Activated naive CD4-positive, alpha-beta T cell (primary cell): ENCODE data around the gene DPYSL5.
"Not testable (repeated sequence)": the region's sequence is repeated elsewhere in the genome, so short reads cannot be mapped to it uniquely, and the experiment has no call there.

Source experiments
- DNase-seq, 4 experiments: peaks; one replicate each; lab custom pipeline; 2025; lab: John Stamatoyannopoulos, UW

DPYSL5 gene, protein sequence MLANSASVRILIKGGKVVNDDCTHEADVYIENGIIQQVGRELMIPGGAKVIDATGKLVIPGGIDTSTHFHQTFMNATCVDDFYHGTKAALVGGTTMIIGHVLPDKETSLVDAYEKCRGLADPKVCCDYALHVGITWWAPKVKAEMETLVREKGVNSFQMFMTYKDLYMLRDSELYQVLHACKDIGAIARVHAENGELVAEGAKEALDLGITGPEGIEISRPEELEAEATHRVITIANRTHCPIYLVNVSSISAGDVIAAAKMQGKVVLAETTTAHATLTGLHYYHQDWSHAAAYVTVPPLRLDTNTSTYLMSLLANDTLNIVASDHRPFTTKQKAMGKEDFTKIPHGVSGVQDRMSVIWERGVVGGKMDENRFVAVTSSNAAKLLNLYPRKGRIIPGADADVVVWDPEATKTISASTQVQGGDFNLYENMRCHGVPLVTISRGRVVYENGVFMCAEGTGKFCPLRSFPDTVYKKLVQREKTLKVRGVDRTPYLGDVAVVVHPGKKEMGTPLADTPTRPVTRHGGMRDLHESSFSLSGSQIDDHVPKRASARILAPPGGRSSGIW

DNA sequence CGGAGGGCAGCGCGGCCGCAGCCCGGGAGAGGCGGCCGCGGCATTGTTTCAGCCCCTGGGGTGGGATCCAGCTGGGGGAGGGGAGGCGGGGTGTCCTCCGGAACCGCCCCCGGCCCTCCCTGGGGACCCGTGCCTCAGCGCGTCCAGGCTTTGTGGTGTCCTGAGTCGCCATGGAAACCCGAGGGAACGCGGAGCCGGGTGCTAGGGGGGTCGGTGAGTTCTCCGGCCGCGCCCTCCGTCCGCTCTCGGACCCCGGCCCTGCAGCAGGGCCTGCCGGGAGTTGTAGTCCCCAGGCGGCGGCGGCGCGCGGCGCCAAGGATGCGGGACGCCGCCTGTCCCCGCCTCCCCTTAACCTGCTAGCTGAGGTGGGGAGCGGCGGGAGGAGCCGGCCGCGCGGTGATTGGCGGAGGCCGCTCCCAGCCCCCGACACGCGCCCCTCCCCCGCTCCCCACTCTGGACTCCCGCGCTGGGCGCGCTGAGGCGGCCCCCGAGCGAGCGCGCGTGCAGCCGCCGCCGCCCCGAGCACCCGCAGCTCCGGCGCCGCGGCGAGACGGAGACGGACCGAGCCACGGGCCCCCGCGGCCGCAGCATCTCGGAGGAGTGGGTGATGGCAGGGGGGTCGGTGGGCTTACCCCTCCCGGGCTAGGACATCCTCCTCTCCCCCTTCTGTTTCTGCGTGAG lies at the start of gene DPYSL5:
Gene DPYSL5, plus strand, starts transcription at position 478 of the 681 bp plus-strand sequence. CDS start 50,368 bp downstream, outside the sequence.
- DNase-seq, result no peak

DNA sequence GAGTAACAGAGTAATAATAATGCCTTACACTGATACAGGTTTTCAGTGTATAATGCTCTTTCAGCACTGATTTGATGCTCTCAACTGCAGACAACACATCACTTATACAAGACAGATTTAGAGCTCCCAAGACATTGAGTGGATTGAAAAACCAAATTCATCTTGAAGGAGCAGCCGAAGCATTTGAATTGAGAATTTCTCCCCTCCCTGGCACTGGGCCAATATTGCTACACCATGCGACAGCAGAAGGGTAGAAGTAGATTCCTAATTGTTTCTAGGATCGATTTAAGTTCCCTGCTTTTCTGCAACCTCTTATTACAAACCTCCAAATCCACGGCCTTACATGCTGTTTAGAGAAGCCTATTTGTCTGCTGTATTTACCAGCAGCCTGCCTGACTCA lies 46.6 kb upstream of the DPYSL5 start:
- no peak for DNase-seq

DNA sequence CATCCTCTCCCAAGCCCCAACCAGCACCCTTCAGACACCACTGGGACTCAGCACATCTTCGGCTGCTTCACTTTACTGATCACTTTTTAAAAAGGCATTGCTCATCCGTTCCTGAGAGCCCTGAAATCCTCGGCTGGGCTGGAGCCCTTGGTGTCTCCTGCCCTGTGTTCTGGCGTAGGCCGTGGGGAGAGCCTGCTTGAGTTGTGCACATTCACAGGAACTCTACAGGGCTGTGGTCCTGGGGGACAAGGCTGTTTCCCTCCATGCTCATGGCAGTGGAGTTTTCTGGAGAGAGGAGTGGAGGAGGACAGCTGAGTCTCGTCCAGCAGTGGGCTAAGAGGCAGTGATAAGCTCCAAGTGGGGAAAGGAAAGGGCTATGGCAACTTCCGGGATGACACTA lies 46.1 kb upstream of the DPYSL5 start:
- no peak for DNase-seq

DNA sequence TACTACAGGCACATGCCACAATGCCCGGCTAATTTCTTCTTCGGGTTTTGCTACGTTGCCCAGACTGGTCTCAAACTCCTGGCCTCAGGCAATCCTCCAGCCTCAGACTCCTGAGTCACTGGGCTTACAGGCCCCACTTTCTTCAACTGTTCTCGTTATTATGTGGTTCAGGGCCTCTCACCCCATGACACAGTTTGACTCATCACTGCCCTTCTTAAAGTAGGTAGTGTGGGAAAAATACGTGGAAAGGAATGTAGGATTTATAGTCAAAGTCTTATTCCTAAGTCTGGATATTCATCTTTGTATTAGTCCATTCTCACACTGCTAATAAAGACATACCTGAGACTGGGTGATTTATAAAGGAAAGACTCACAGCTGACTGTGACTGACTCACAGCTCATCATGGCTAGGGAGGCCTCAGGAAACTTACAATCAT lies 42.7 kb upstream of the DPYSL5 start:
- DNase-seq, result no peak

DNA sequence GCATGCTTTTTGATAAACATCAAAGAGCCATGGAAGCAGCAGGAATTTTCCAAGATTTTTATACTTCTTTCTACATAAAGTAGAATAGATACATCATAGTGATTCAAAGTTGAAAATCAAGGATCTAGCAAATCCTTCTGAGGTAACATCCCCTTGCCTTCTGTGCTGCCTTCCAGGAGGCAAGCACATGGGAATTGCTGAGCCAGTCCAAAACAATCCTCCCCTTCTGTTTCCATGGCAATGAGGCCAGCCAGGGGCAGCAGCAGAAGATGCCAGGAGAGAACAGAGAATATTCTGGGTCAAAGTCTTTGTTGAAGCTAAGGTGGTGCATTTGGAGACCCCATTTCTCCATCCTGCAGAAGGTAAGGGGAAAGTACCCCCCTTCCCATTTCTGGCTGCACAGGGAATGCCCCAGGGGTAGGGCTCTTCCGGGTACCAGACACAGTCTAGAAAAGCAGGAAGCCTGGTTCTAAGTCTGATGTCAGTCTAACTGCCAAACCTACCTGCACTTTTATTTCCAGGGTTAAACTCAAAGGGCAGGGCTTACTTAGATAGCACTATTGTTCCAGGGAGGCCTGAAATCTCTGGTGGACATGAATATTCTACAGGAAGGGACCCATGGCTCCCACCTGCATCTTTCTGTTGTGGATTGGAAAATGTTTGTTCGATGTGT lies 40.0 kb upstream of the DPYSL5 start:
- DNase-seq, result no peak

DNA sequence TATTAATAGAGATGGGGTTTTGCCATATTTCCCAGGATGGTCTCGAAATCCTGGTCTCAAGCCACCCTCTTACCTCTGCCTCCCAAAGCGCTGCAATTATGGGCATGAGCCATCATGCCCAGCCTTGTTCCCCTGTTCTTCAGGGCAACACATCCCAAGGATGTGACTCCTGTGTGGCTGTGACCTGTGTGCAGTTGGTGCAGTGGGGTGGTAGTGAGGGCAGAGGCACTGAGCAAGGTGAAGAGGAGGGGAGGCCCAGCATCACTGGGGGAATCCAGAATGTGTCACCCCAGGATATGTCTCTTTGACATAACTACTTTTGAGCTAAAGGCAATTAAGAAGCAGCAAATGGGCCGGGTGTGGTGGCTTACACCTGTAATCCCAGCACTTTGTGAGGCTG lies 38.7 kb upstream of the DPYSL5 start:
- DNase-seq, result no peak

DNA sequence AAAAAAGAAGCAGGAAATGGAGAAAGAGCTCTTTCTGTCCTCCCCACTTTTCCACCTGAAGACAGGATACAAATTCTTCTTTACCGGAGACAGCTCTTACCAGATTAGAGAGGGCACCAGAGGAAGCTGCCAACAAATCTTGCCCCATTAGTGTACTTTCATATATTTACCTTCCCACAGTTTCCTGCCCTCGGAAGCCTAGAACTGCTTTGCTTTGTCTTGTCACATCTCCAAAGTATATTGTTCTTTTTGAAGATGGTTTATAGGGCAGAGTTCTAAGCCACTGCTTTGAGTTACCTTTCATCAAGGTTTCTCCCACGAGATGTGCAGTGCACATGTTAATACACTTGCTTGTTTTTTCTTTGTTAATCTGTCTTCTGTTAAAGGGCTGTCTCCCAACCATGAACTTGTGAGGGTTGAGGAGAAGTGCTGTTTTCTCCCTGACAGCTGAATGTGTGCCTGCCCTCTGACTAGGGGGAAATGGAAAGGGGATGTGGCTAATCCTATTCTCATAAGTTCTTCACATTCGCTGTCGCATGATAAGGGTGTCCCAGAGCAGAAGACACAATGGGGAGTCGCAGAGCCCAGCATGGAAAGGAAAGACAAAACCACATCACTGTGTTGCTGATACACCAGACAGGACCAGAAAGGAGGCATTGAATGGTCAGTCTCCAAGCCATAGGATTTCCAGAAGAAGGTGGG lies 37.9 kb upstream of the DPYSL5 start:
- no peak for DNase-seq

DNA sequence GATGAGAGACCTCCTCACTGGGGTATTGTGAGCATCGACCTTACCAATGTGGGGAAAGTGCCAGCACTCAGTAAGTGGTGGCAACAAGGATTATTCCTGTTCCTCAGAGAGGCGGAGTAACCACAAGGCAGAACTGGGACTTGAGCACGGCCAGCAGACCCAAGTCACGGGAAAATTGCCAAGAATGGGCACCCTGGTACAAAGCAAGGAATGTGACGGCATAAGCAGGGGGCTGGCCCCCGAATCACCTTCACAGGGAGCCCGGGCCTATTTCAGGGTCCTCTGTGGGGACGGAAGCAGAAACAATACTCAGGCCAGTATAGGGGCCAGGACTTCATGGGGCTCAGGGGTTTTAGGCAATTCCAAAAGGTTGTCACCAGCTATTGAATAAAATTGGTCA lies 36.7 kb upstream of the DPYSL5 start:
- DNase-seq, result no peak

DNA sequence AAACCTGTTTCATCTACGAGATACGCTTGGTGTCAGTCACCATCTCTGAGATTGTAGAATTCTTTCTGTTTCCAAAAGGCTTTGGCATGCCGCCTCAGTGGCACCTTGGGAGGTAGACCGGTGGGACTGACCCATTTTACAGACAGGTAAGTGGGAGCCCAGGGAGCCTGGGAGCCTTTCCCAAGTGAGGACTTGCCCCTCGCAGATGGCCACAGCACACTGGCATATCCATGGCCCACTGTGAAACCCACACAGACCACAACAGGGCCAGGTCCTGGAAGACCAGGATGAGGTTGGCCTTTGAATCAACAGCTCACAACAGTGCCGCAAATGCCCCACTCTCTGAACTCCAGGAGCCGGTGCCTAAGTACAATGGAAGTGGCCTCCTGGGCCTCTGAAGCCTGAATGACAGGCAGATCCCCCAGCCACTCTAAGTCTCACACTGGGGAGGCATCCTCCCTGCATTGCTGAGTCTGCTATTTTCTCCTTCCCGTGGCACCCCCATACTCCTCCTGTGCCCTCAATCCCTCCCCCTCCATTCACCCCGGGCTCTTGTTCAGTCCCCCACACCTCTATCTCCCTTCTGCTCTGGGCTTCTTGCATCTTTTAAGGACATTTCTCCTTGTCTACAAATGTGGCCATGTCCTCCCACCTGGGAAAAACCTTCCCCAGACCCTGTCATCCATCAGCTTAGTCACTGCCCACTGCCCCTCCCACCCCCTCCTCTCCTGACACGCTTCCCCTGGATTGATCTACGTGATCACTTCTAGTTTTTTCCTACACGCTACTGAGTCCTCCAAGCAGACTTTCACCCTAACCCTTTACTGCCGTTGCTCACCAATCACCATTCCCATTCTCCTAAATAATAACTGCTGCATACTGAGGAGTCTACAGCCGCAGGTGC lies 35.9 kb upstream of the DPYSL5 start:
- DNase-seq, result no peak

DNA sequence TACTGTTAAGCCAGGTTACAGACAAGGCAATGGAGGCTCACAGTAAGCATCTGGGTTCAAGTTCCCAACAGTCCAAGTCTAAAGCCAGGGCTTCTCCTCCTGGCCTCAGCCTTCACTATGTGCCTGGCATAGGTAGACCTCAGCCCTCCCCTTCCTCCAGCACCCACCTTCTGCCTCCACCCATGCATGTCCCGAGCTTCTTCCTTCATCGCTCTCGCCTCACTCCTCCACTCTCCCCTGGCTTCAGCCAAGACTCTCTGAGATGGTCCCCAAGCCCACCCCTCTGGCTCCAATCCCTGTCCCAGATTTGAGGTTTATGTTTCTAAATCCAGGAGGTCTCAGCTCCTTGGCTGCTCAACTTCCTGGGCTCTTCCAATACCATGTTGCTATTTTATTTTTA lies 35.2 kb upstream of the DPYSL5 start:
- DNase-seq, result no peak

DNA sequence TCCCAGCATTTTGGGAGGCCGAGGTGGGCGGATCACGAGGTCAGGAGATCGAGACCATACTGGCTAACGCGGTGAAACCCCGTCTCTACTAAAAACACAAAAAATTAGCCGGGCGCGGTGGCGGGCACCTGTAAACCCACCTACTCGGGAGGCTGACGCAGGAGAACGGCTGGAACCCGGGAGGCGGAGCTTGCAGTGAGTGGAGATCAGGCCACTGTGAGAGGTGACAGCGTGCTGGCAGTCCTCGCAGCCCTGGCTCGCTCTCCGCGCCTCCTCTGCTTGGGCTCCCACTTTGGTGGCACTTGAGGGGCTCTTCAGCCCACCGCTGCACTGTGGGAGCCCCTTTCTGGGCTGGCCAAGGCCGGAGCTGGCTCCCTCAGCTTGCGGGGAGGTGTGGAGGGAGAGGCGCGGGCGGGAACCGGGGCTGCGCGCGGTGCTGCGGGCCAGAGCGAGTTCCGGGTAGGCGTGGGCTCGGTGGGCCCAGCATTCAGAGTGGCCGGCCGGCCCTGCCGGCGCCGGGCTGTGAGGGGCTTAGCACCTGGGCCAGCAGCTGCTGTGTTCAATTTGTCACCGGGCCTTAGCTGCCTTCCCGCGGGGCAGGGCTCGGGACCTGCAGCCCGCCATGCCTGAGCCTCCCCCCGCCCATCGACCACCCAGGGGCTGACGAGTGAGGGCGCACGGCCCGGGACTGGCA lies 33.7 kb upstream of the DPYSL5 start:
- DNase-seq, result not testable (repeated sequence)

DNA sequence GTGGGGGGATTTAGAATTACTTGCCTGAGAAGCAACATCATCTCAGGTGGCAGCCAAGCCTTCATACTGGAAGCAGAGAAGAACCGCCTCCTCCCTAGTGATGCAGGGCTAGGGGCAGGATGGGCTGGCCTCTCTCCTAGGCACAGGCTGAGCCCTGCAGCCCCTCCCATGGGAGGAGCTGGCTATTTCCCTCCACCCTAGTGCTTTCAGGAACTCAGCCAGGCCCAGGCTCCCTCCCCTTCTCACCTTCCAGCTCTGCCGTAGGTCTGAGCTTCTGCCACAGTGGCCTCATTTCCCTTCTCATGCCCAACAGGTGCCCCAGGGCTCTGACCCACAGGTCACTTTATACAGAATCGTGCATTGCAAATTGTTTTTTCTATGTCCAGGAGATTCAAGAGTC lies 31.0 kb upstream of the DPYSL5 start:
- DNase-seq, result no peak

DNA sequence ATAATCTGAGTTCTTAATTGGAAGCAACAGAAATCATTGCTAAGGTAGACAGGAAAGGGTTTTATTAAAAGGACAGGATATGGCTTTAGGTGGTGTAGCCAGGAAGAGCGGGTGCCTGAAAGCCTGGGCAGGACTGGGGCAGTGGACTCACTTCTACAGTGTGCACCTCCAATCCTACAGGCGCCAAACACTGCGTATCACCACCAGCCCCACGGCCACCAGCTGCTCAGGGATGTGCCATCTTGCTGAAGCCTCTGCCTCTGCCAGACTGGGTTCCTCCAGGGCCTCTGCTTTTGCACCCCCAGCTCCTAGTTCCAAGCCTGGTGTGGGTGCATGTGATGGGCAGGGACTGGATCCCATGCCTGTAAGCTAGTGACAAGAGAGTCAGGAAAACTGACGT lies 29.7 kb upstream of the DPYSL5 start:
- no peak for DNase-seq

DNA sequence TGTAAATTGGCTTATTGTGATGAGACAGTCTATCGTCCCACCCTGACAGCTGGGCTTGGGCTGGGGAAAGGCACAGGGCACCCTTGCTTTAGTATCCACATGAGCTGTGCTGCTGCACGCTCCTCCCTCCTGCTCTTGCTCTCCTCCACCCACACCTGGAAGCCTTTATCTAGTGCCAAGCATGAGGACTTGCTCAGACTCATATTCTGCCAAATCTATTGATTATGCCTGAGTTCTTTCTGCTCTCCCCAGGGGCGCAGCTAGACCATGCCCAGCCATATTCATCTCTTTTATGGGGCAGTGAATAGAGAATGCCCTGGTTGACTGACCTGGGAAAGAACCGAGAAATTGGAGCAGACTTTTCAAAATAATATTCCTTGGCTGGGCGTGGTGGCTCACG lies 29.0 kb upstream of the DPYSL5 start:
- DNase-seq, result no peak

DNA sequence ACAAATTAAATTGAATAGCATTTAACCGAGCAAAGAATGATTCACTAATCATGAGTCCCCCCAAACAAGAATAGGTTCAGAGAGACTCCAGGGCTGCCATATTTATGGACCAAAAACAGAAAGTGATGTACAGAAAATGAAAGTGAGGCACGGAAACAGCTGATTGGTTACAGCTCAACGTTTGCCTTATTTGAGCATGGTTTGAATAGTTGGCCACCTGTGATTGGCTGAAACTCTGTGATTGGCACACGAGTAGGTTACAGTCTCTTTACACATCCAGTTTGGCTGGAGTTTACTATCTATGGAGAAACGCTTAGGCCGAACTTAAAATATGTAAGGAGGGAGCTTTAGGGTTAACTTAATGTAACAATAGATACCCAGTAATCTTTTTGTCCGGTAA lies 27.0 kb upstream of the DPYSL5 start:
- DNase-seq, result no peak

DNA sequence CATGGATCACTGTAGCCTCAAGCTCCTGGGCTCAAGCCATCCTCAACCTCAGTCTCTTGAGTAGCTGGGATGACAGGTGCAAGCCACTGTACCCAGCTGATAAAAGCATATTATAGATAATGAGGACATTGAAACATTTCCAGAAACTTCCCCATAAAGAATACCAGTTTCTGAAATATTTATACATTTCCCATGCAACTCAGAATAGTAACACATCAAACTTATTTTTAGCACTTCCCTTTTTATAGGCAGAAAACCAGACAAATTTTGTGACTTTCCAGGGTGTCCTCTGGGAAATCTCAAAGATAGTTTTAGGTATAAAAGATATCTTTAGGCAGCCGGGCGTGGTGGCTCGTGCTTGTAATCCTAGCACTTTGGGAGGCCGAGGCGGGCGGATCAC lies 25.1 kb upstream of the DPYSL5 start:
- DNase-seq, result no peak

DNA sequence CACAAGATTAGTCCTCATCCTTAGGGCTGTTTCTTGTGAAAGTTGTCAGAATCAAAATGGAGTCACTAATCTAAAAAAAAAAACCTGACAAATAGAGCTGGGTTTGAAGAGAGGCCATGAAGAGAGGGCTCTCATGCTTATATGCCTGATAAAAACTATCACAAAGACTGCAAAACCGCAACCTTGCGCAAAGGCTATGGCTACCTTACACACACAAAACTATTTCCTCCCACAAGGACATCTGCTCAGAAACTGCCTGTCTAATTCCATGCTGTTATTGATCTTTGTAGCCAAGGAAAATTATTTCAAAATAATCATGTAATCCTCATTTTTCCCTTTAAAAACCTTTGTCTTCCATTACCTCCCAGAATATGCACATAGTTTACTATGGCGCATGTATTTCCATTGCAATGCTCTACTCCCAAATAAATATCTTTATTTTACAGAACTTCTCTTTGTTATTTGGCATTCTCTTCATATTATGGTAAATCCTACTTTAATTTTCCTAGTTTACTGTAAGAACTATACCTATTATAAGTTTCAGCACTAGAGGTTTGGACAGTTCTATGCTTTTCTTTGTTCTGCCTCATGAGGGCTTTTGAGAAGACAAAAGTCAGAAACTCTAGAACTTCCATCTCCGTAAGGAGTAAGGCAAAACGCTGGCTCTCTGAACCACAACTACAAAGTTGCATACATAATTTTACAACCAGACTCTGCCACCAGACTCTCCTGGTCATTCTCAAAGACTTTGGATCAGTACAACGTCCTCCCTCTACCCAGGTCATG lies 9.6 kb upstream of the DPYSL5 start:
- DNase-seq, result no peak

DNA sequence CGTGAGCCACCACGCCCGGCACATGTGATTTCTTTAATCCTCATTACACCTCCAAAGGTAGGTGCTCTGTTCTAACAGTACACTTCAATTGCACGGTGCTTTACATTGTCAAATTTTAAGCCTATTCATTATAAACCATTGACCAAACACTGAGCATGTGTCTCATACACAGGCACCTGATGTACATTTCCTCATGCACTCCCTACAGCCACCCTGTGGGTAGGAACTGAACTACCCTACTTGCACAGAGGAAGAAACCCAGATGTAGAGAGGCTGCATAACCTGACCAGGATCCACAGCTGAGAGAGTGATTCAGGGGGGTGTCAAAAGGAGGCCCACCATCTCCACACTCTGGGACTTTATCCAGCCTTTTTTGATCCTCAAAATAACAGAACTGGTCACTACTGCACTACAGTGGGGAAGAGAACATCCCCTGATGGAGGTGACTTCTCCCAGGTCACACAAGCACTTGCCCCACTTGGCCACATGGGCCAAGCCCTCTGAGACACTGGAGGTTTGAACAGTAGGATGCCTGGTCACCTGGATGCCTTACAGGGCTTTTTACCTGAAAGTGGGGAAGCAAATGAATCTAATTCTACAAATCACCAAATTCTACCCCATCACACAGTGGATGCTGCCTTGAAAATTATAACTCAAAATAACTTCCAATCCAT lies 6.9 kb upstream of the DPYSL5 start:
- no peak for DNase-seq

DNA sequence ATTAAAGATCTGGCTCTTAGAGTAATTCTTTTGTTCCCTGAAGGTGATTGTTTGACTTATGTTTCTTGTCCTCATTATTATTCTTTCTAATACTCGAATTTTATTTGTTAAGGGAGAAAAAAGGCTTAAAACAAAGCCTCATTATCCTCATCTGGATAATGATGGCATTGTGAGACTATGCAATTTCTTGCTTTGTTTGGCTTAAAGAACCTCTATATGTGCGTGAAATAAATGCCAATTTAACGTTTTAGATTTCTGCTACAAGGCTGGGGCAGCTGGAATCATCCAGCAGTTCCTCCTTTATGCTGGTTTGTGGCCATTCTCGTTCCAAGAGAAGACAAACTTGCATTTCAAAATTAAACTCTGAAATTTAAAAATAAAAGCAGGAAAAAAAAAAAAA lies 4.9 kb upstream of the DPYSL5 start:
- DNase-seq, result no peak
